Glutamatergic neuron (in vitro differentiated cells): Measurements from ENCODE around the gene SLITRK1. TPM values are rescaled to one million over a fixed set of nuclear protein-coding genes. Genes with fewer than 3 reads are reported as not detected.

Source experiments
- DNase-seq: peaks from one replicate; pipeline ENCODE4 v3.0.0; 2022
- H3K27ac Mint-ChIP-seq: one replicate; pipeline ENCODE4 v1.8.0; 2020; ENCODE audit warnings: mild to moderate bottlenecking, mixed read lengths, inconsistent platforms; ENCODE audit not compliant: unreplicated experiment
- H3K27me3 Mint-ChIP-seq: one replicate; pipeline ENCODE4 v1.8.0; 2020; ENCODE audit warnings: mild to moderate bottlenecking, moderate library complexity, mixed read lengths, inconsistent platforms; ENCODE audit not compliant: unreplicated experiment
- H3K36me3 Mint-ChIP-seq: one replicate; pipeline ENCODE4 v1.8.0; 2020; ENCODE audit warnings: mild to moderate bottlenecking, mixed read lengths, inconsistent platforms; ENCODE audit not compliant: unreplicated experiment
- H3K4me1 Mint-ChIP-seq: one replicate; pipeline ENCODE4 v1.8.0; 2020; ENCODE audit warnings: mild to moderate bottlenecking, low read depth, mixed read lengths, inconsistent platforms; ENCODE audit not compliant: unreplicated experiment
- H3K4me3 Mint-ChIP-seq: one replicate; pipeline ENCODE4 v1.8.0; 2020; ENCODE audit warnings: mild to moderate bottlenecking, mixed read lengths, inconsistent platforms; ENCODE audit not compliant: unreplicated experiment
- H3K9me3 Mint-ChIP-seq: one replicate; pipeline ENCODE4 v1.8.0; 2020; ENCODE audit warnings: mild to moderate bottlenecking, moderate library complexity, mixed read lengths, inconsistent platforms; ENCODE audit not compliant: unreplicated experiment
- CTCF ChIP-seq: fragments of 200-600 bp; sonication (generic); IDR thresholded peaks from one replicate; pipeline ENCODE4 v1.5.0; 2021; ENCODE audit not compliant: partially characterized antibody, unreplicated experiment
- total RNA-seq: library from RNA; stranded (reverse); fragmentation: NEBNext Ultra II Directional; extraction: Animal tissue kit (Norgen Biotek cat#: 25700); gene quantifications from one replicate; pipeline ENCODE4 v1.2.1, GENCODE V29; 2021; ENCODE audit not compliant: unreplicated experiment

The SLITRK1 gene
- total RNA-seq, 1 donor from 2014 or later = 69.8 TPM

GRCh38 chr13:83839146-83839545 is 43.1 kb downstream of the SLITRK1 start:
- no peak for DNase-seq
- H3K27me3 Mint-ChIP-seq = no peaks in the 10 kb centered on the region
- no peak for TF ChIP-seq CTCF
- H3K9me3 Mint-ChIP-seq = no peaks in the 10 kb centered on the region
- peaks cover 11% of the 10 kb centered on the region for H3K4me1 Mint-ChIP-seq
- no peak overlapping the region for H3K4me3 Mint-ChIP-seq
- no peaks in the 10 kb centered on the region for H3K36me3 Mint-ChIP-seq
- H3K27ac Mint-ChIP-seq = no peak overlapping the region

- peaks cover 1% of the 10 kb centered on the region for H3K4me1 Mint-ChIP-seq
- no peak for TF ChIP-seq CTCF
- H3K27ac Mint-ChIP-seq = no peak overlapping the region
- H3K27me3 Mint-ChIP-seq = no peaks in the 10 kb centered on the region
- no peak for DNase-seq
- H3K9me3 Mint-ChIP-seq = no peaks in the 10 kb centered on the region
- no peaks in the 10 kb centered on the region for H3K36me3 Mint-ChIP-seq
- no peak overlapping the region for H3K4me3 Mint-ChIP-seq
Measured at GRCh38 chr13:83831796-83832195, 50.5 kb downstream of the SLITRK1 start.

- H3K36me3 Mint-ChIP-seq = no peaks in the 10 kb centered on the region
- TF ChIP-seq CTCF = no peak
- no peak for DNase-seq
- H3K9me3 Mint-ChIP-seq = no peaks in the 10 kb centered on the region
- peaks cover 1% of the 10 kb centered on the region for H3K4me1 Mint-ChIP-seq
- no peak overlapping the region for H3K4me3 Mint-ChIP-seq
- no peak overlapping the region for H3K27ac Mint-ChIP-seq
- no peaks in the 10 kb centered on the region for H3K27me3 Mint-ChIP-seq
Measured at GRCh38 chr13:83829810-83830209, 52.5 kb downstream of the SLITRK1 start.

- Mint-ChIP-seq H3K4me3 (no peak overlapping the region), H3K27ac (no peak overlapping the region), H3K4me1 (peaks cover 1% of the 10 kb centered on the region), H3K36me3 (no peaks in the 10 kb centered on the region), H3K9me3 (no peaks in the 10 kb centered on the region), H3K27me3 (no peaks in the 10 kb centered on the region)
- TF ChIP-seq CTCF = no peak
- no peak for DNase-seq
Measured at GRCh38 chr13:83827338-83827737, 54.9 kb downstream of the SLITRK1 start.
